HG02852 (cell line): ENCODE data around the gene ATPAF1.

Source experiments
- ATAC-seq: cut with Tn5 transposase; IDR thresholded peaks from one replicate; pipeline ENCODE4 v1.9.1; 2021; ENCODE audit warnings: mild to moderate bottlenecking, moderate library complexity; ENCODE audit not compliant: unreplicated experiment

ATPAF1 gene

DNA sequence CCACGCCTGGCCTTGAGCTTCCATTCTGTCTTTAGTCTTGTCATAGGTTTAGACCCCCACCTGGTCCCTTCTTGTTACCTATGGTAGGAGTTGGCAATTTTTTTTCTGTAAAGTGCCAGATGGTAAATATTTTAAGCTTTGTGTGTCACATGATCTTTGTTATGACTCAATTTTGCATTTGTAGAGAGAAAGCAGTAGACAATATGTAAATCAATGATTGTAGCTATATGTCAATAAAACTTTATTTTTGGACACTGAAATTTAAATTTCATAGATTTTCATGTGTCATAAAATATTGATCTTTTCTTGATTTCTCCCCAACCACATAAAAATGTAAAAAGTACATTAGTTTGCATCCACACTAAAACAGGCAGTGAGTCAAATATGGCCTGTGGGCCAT is 72.1 kb downstream of the ATPAF1 start:
- ATAC-seq: no peak

- ATAC-seq: no peak
These were observed 73.0 kb downstream of the ATPAF1 start for GRCh38 chr1:46595127-46595526.

DNA sequence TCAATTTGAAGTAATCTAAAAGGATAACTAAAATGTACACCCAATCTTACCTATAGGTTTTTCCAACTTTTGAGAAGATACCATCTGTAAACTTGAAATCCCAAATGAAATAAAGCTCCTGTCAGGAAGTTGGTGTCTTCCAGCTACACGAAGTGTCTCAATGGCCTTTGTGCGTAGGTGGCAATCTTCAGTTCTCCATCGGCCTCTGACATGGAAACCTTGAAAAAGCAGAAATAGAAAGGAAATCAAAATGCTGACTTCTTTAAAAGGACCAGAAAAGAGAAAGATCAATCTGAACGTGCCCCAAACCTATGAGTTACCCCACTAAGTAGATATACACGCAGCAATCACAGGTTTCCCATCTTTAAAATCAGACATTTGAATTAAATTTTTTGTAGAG is 74.1 kb downstream of the ATPAF1 start:
- no peak for ATAC-seq

- ATAC-seq: no peak
These were observed 75.3 kb downstream of the ATPAF1 start for GRCh38 chr1:46592823-46593222.

DNA sequence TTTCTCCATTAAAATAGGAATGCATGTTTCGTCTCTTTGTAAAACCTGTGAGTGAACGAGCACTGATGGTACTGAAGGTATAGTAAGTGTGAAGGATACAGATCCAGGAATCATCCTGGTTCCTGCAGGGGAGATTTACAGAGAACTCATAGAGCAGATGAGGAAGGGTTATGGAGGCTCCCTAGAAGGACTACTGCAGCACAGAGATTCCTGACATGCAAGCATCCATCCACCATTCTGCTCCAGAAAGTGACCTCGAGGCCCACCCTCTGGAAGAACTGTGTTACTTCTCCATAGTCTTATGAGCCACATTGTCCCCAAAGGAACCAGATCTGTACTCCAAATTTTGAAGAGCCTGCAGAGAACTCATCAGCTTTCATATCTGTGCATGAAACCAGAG is 78.6 kb downstream of the ATPAF1 start:
- no peak for ATAC-seq

GRCh38 chr1:46587069-46587468 is 81.1 kb downstream of the ATPAF1 start:
- ATAC-seq: no peak

DNA sequence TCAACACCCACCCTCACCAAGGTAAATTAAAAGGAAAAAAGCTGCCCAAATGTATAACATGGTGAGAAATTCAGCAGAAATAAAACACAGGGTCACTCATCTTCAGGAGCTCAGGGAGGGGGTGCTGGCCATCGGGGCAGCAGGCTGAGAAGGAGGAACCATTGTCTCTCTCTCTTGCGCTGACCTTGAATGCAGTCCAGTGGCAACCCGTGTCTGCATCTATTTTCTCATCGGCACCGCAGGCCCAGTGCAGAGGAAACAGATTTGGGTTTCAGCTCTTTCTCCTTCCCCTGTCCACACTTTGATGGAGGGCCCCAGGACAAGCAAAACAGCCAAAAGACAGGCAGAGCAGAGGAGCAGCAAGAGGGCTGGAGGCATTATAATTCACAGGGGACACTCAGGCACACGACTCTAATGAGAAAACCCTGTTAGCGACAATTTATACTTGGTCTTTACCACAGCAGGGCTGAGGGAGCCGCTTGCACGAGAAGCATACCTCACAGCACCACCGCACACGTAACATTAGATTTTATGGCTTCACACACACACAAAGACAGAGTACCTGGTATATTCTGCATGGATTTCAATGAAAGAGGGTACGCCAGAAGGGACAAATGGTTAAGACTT is 82.7 kb downstream of the ATPAF1 start:
- ATAC-seq: no peak

- no peak for ATAC-seq
These were observed 84.7 kb downstream of the ATPAF1 start for GRCh38 chr1:46583494-46583893.

- ATAC-seq: no peak
These were observed 85.2 kb downstream of the ATPAF1 start for GRCh38 chr1:46582972-46583371.
